Astrocyte of the cerebellum (primary cell): ENCODE results near the gene PRUNE1.
A peak's percentile ranks its signal among the peaks of the same experiment; 100 is the strongest.

ENCODE experiments used
- DNase-seq: peaks from one replicate; pipeline ENCODE4 v3.0.0-alpha.2; 2011; ENCODE audit warnings: low read depth
- H3K4me3 ChIP-seq: 2 replicates; pipeline ENCODE4 v1.5.1; 2011; ENCODE audit warnings: mild to moderate bottlenecking, low read depth, low read length, moderate library complexity
- CTCF ChIP-seq: IDR thresholded peaks from 2 replicates; pipeline ENCODE4 v1.5.1; 2012; ENCODE audit warnings: low read length, low read depth, moderate library complexity, mild to moderate bottlenecking; ENCODE audit errors: missing control alignments
- in situ Hi-C: cut with HindIII; loops from 2 replicates; pipeline ENCODE4 v1.10.0; 2017; ENCODE audit warnings: low sequenced_read_pairs

PRUNE1 gene

GRCh38 chr1:151008244-151009205 lies at the start of gene PRUNE1:
Gene PRUNE1, plus strand, starts transcription at chr1:151008449. Its CDS starts 184 bp downstream, at chr1:151008633.
- TF ChIP-seq CTCF: no peak
- peak; percentile 88 for DNase-seq
- in situ Hi-C loops: no loop called here
- H3K4me3 ChIP-seq: peak within 1 kb of the TSS; percentile 92

GRCh38 chr1:150960646-150961045 lies 47.6 kb upstream of the PRUNE1 start:
- DNase-seq: no peak
- in situ Hi-C loops: no loop called here
- TF ChIP-seq CTCF: no peak
- no peak overlapping the region for H3K4me3 ChIP-seq

- in situ Hi-C loops: no loop called here
- no peak for DNase-seq
- no peak overlapping the region for H3K4me3 ChIP-seq
- no peak for TF ChIP-seq CTCF
Observed at GRCh38 chr1:150961756-150962155, 46.5 kb upstream of the PRUNE1 start.

- DNase-seq: no peak
- H3K4me3 ChIP-seq: no peak overlapping the region
- no peak for TF ChIP-seq CTCF
- in situ Hi-C loops: no loop called here
Observed at GRCh38 chr1:150963321-150964163, 44.7 kb upstream of the PRUNE1 start.

- in situ Hi-C loops: no loop called here
- H3K4me3 ChIP-seq: no peak overlapping the region
- no peak for DNase-seq
- no peak for TF ChIP-seq CTCF
Observed at GRCh38 chr1:150964164-150964489, 44.1 kb upstream of the PRUNE1 start.

GRCh38 chr1:150965605-150966004 lies 42.6 kb upstream of the PRUNE1 start:
- DNase-seq: no peak
- TF ChIP-seq CTCF: no peak
- H3K4me3 ChIP-seq: no peak overlapping the region
- in situ Hi-C loops: no loop called here
